HepG2 (cell line): ENCODE measurements around the gene TPRN. TPM values are rescaled to one million over a fixed set of nuclear protein-coding genes. Genes with fewer than 3 reads are reported as not detected.

Experiments used
- ASH2L ChIP-seq: fragments of 300-600, 200-600 bp; sonication (generic); IDR thresholded peaks from 2 replicates; pipeline ENCODE4 v1.7.0; 2017; ENCODE audit warnings: low read depth, mild to moderate bottlenecking, moderate library complexity, mixed read lengths, low read length; ENCODE audit not compliant: insufficient read length
- CENPT ChIP-seq: sonication (generic); formaldehyde crosslinking; IDR thresholded peaks from 2 replicates; pipeline ENCODE4 v1.8.0; 2022; ENCODE audit warnings: low read depth, mild to moderate bottlenecking, moderate library complexity, missing genetic modification reagents
- FIP1L1 ChIP-seq: fragments of 200-400 bp; formaldehyde crosslinking; IDR thresholded peaks from 2 replicates; pipeline ENCODE4 v1.6.1; 2018; ENCODE audit warnings: low read depth, mild to moderate bottlenecking, low read length, moderate library complexity, borderline replicate concordance; ENCODE audit not compliant: insufficient read depth
- RBFOX2 ChIP-seq: fragments of 200-400 bp; formaldehyde crosslinking; IDR thresholded peaks from 2 replicates; pipeline ENCODE4 v1.6.1; 2017; ENCODE audit warnings: low read depth, mild to moderate bottlenecking, low read length
- RXRB ChIP-seq: IDR thresholded peaks from 2 replicates; pipeline ENCODE4 v1.6.1; 2016; ENCODE audit warnings: borderline replicate concordance, missing genetic modification reagents, missing compliant biosample characterization
- SMYD3 ChIP-seq: sonication (generic); formaldehyde crosslinking; IDR thresholded peaks from 2 replicates; pipeline ENCODE4 v1.8.1; 2023; ENCODE audit warnings: mild to moderate bottlenecking, missing genetic modification reagents
- SNAPC2 ChIP-seq: sonication (generic); formaldehyde crosslinking; IDR thresholded peaks from 2 replicates; pipeline ENCODE4 v1.8.1; 2022; ENCODE audit warnings: mild to moderate bottlenecking, missing genetic modification reagents
- SP1 ChIP-seq, 2 experiments: fragments of 450-650 bp in 1 of 2; sonication (generic) in 1 of 2; formaldehyde crosslinking in 1 of 2; IDR thresholded peaks; 2 replicates each; pipeline versions ENCODE4 v1.4.0 to v1.6.1; 2016 to 2020; ENCODE audit warnings: missing genetic modification reagents in 1 of 2
- USF2 ChIP-seq, 2 experiments: sonication (generic) in 1 of 2; formaldehyde crosslinking in 1 of 2; IDR thresholded peaks; 2 replicates each; pipeline versions ENCODE4 v1.5.1 to v1.6.1; 2011 to 2020; ENCODE audit warnings: borderline replicate concordance in 1 of 2, low read depth in 1 of 2, low read length in 1 of 2, mild to moderate bottlenecking in 1 of 2, missing genetic modification reagents in 1 of 2, moderate library complexity in 1 of 2
- WIZ ChIP-seq: sonication (generic); formaldehyde crosslinking; IDR thresholded peaks from 2 replicates; pipeline ENCODE4 v1.5.1; 2020; ENCODE audit warnings: mild to moderate bottlenecking, missing genetic modification reagents
- ZBTB37 ChIP-seq: sonication (generic); formaldehyde crosslinking; IDR thresholded peaks from 2 replicates; pipeline ENCODE4 v1.4.0; 2020; ENCODE audit warnings: mild to moderate bottlenecking, missing genetic modification reagents
- ZMYM2 ChIP-seq: sonication (generic); formaldehyde crosslinking; IDR thresholded peaks from 2 replicates; pipeline ENCODE4 v1.8.0; 2022; ENCODE audit warnings: mild to moderate bottlenecking, missing genetic modification reagents
- ZNF136 ChIP-seq: sonication (generic); formaldehyde crosslinking; IDR thresholded peaks from 2 replicates; pipeline ENCODE4 v1.8.1; 2022; ENCODE audit warnings: low read depth, mild to moderate bottlenecking, moderate library complexity, missing genetic modification reagents
- ZNF20 ChIP-seq: sonication (generic); formaldehyde crosslinking; IDR thresholded peaks from 2 replicates; pipeline ENCODE4 v1.4.0; 2020; ENCODE audit warnings: mild to moderate bottlenecking, moderate library complexity, missing genetic modification reagents
- ZNF547 ChIP-seq: sonication (generic); formaldehyde crosslinking; IDR thresholded peaks from 2 replicates; pipeline ENCODE4 v1.5.1; 2020; ENCODE audit warnings: mild to moderate bottlenecking, missing genetic modification reagents
- ZNF775 ChIP-seq: sonication (generic); formaldehyde crosslinking; IDR thresholded peaks from 2 replicates; pipeline ENCODE4 v1.4.0; 2020; ENCODE audit warnings: missing genetic modification reagents, mild to moderate bottlenecking, moderate library complexity, borderline replicate concordance
- ZNF879 ChIP-seq: sonication (generic); formaldehyde crosslinking; IDR thresholded peaks from 2 replicates; pipeline ENCODE4 v1.8.1; 2023; ENCODE audit warnings: missing genetic modification reagents
- polyA plus RNA-seq, 8 experiments: library from polyadenylated mRNA; depleted of rRNA in 3 of 8; stranded (reverse) in 7 of 8; unstranded in 1 of 8; fragments of >200 nt; fragmentation: Illumina TruSeq in 4 of 8; extraction: Trizol in 4 of 8; gene quantifications; 2 replicates each; pipeline versions ENCODE4 v1.2.1 to v1.2.3, GENCODE V29; 2011 to 2016; ENCODE audit warnings: low read depth in 4 of 8, missing spikeins in 1 of 8, mixed read lengths in 1 of 8; ENCODE audit not compliant: insufficient read depth in 1 of 8
- total RNA-seq, 5 experiments: library from RNA; depleted of rRNA; stranded (reverse); fragments of >200 nt; fragmentation: Illumina TruSeq; extraction: Trizol; gene quantifications; 2 replicates each; pipeline ENCODE4 v1.2.3, GENCODE V29; 2016; ENCODE audit warnings: low read depth in 1 of 5
- TF ChIP-seq, protein P1 (sequence below): sonication (generic); formaldehyde crosslinking; IDR thresholded peaks from 2 replicates; pipeline ENCODE4 v1.4.0; 2020; ENCODE audit warnings: missing genetic modification reagents, borderline replicate concordance
- TF ChIP-seq, protein P2 (sequence below): sonication (generic); formaldehyde crosslinking; conservative IDR thresholded peaks from 2 replicates; pipeline ENCODE4 v1.5.0; 2020; ENCODE audit warnings: missing genetic modification reagents

Gene TPRN
- total and polyA plus RNA-seq, 2 of the 13 experiments (the other 11 are each of a cell fraction or from before 2014, with no cell fraction given), result 10.1 to 19.2 TPM

GRCh38 chr9:137220317-137221094, 20.0 kb upstream of the TPRN start (continued):
- TF ChIP-seq, protein P1, sequence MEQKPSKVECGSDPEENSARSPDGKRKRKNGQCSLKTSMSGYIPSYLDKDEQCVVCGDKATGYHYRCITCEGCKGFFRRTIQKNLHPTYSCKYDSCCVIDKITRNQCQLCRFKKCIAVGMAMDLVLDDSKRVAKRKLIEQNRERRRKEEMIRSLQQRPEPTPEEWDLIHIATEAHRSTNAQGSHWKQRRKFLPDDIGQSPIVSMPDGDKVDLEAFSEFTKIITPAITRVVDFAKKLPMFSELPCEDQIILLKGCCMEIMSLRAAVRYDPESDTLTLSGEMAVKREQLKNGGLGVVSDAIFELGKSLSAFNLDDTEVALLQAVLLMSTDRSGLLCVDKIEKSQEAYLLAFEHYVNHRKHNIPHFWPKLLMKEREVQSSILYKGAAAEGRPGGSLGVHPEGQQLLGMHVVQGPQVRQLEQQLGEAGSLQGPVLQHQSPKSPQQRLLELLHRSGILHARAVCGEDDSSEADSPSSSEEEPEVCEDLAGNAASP, result no peak
- TF ChIP-seq ZBTB37, result no peak
- no peak for TF ChIP-seq SP1 (IDR thresholded peaks at IDR 0.05)
- TF ChIP-seq SP1 (CRISPR knock-in tag; IDR thresholded peaks at IDR 0.05), result no peak
- no peak for TF ChIP-seq RXRB (CRISPR knock-in tag)
- no peak for TF ChIP-seq SNAPC2
- no peak for TF ChIP-seq USF2 (IDR thresholded peaks at IDR 0.05; ENCODE audit: low read depth, low read length)
- no peak for TF ChIP-seq USF2 (CRISPR knock-in tag; IDR thresholded peaks at IDR 0.05; ENCODE audit: borderline replicate concordance)
- no peak for TF ChIP-seq WIZ (CRISPR knock-in tag)
- no peak for TF ChIP-seq ZNF879 (CRISPR knock-in tag)
- TF ChIP-seq ASH2L, result no peak
- no peak for TF ChIP-seq CENPT (CRISPR knock-in tag)
- TF ChIP-seq ZNF20 (CRISPR knock-in tag), result no peak
- TF ChIP-seq ZMYM2, result no peak
- no peak for TF ChIP-seq FIP1L1
- peak; percentile 57 for TF ChIP-seq RBFOX2
- TF ChIP-seq ZNF775 (CRISPR knock-in tag), result no peak
- no peak for TF ChIP-seq SMYD3 (CRISPR knock-in tag)
- TF ChIP-seq, protein P2, sequence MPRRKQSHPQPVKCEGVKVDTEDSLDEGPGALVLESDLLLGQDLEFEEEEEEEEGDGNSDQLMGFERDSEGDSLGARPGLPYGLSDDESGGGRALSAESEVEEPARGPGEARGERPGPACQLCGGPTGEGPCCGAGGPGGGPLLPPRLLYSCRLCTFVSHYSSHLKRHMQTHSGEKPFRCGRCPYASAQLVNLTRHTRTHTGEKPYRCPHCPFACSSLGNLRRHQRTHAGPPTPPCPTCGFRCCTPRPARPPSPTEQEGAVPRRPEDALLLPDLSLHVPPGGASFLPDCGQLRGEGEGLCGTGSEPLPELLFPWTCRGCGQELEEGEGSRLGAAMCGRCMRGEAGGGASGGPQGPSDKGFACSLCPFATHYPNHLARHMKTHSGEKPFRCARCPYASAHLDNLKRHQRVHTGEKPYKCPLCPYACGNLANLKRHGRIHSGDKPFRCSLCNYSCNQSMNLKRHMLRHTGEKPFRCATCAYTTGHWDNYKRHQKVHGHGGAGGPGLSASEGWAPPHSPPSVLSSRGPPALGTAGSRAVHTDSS (CRISPR knock-in tag), result no peak
- TF ChIP-seq ZNF136, result no peak
- no peak for TF ChIP-seq ZNF547 (CRISPR knock-in tag)
